ENCODE data around the gene STON2.

DNA sequence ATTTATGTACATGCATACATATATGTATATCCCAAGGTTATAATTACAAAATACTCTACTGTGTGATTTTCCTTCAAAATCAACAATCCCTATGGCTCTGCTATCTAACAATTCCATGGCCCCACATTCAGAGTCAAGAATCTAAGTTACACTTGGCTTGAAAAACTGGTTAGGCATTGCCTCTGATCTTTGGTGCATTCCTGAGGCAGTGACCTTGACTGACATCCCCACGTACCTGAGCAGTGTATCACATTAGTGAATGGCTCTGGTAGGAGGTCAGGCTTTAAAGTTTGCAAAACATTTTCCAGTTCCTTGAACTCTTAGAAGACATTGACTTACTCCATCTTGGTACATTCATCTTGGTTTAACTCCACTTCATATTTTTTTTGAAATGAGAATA is 8.5 kb upstream of the STON2 start:
- TF ChIP-seq, protein P1, sequence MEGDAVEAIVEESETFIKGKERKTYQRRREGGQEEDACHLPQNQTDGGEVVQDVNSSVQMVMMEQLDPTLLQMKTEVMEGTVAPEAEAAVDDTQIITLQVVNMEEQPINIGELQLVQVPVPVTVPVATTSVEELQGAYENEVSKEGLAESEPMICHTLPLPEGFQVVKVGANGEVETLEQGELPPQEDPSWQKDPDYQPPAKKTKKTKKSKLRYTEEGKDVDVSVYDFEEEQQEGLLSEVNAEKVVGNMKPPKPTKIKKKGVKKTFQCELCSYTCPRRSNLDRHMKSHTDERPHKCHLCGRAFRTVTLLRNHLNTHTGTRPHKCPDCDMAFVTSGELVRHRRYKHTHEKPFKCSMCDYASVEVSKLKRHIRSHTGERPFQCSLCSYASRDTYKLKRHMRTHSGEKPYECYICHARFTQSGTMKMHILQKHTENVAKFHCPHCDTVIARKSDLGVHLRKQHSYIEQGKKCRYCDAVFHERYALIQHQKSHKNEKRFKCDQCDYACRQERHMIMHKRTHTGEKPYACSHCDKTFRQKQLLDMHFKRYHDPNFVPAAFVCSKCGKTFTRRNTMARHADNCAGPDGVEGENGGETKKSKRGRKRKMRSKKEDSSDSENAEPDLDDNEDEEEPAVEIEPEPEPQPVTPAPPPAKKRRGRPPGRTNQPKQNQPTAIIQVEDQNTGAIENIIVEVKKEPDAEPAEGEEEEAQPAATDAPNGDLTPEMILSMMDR (conservative IDR thresholded peaks at IDR 0.05), result no peak
- TF ChIP-seq EZH2 (IDR thresholded peaks at IDR 0.05; ENCODE audit: low read depth), result no peak
